HepG2 (cell line): Measurements from ENCODE around the gene CCDC82. TPM values are rescaled to one million over a fixed set of nuclear protein-coding genes. Genes with fewer than 3 reads are reported as not detected.

Source experiments
- ARHGAP35 ChIP-seq: sonication (generic); formaldehyde crosslinking; IDR thresholded peaks from 2 replicates; pipeline ENCODE4 v1.9.0; 2022; ENCODE audit warnings: mild to moderate bottlenecking, inconsistent platforms, moderate library complexity, missing genetic modification reagents, borderline replicate concordance
- E2F1 ChIP-seq: sonication (generic); formaldehyde crosslinking; IDR thresholded peaks from 2 replicates; pipeline ENCODE4 v1.5.0; 2020; ENCODE audit warnings: missing genetic modification reagents
- ELF4 ChIP-seq: sonication (generic); formaldehyde crosslinking; IDR thresholded peaks from 2 replicates; pipeline ENCODE4 v1.5.0; 2020; ENCODE audit warnings: missing genetic modification reagents, mild to moderate bottlenecking, moderate library complexity, borderline replicate concordance
- GATA4 ChIP-seq: sonication (generic); IDR thresholded peaks from 2 replicates; pipeline ENCODE4 v1.6.1; 2016; ENCODE audit warnings: antibody characterized with exemption, low read depth, borderline replicate concordance
- HNF1A ChIP-seq, 2 experiments: sonication (generic) in 1 of 2; formaldehyde crosslinking in 1 of 2; IDR thresholded peaks; 2 replicates each; pipeline versions ENCODE4 v1.4.0 to v1.6.1; 2016 to 2020; ENCODE audit warnings: borderline replicate concordance in 1 of 2, low read depth in 1 of 2, mild to moderate bottlenecking in 1 of 2, missing genetic modification reagents in 1 of 2
- LCORL ChIP-seq, 2 experiments: fragments of 450-650 bp in 1 of 2; sonication (generic) in 1 of 2; formaldehyde crosslinking in 1 of 2; IDR thresholded peaks; 2 replicates each; pipeline versions ENCODE4 v1.5.0 to v1.6.1; 2017 to 2020; ENCODE audit warnings: antibody characterized with exemption in 1 of 2, missing genetic modification reagents in 1 of 2
- MTF2 ChIP-seq: sonication (generic); formaldehyde crosslinking; IDR thresholded peaks from 2 replicates; pipeline ENCODE4 v1.5.0; 2020; ENCODE audit warnings: missing genetic modification reagents, borderline replicate concordance
- NR2F1 ChIP-seq, 2 experiments: fragments of 450-650 bp in 1 of 2; formaldehyde crosslinking in 1 of 2; IDR thresholded peaks; 2 replicates each; pipeline versions ENCODE4 v1.5.0 to v1.6.1; 2016 to 2020; ENCODE audit warnings: mild to moderate bottlenecking in 1 of 2, missing compliant biosample characterization in 1 of 2, missing genetic modification reagents in 1 of 2, moderate library complexity in 1 of 2
- PCBP1 ChIP-seq: fragments of 200-400 bp; formaldehyde crosslinking; IDR thresholded peaks from 2 replicates; pipeline ENCODE4 v1.6.1; 2017; ENCODE audit warnings: mild to moderate bottlenecking, low read depth, low read length, borderline replicate concordance
- RERE ChIP-seq: IDR thresholded peaks from 2 replicates; pipeline ENCODE4 v1.6.1; 2016; ENCODE audit warnings: low read depth, missing genetic modification reagents, missing compliant biosample characterization
- TAF15 ChIP-seq: fragments of 200-400 bp; formaldehyde crosslinking; IDR thresholded peaks from one replicate; pipeline ENCODE4 v1.6.1; 2018; ENCODE audit warnings: mild to moderate bottlenecking, low read depth, low read length; ENCODE audit not compliant: poor library complexity, severe bottlenecking
- ZBTB26 ChIP-seq: IDR thresholded peaks from 2 replicates; pipeline ENCODE4 v1.6.1; 2016; ENCODE audit warnings: missing compliant biosample characterization, missing genetic modification reagents, borderline replicate concordance
- ZNF263 ChIP-seq: sonication (generic); formaldehyde crosslinking; IDR thresholded peaks from 2 replicates; pipeline ENCODE4 v1.4.0; 2020; ENCODE audit warnings: missing genetic modification reagents
- polyA plus RNA-seq, 8 experiments: library from polyadenylated mRNA; depleted of rRNA in 3 of 8; stranded (reverse) in 7 of 8; unstranded in 1 of 8; fragments of >200 nt; fragmentation: Illumina TruSeq in 4 of 8; extraction: Trizol in 4 of 8; gene quantifications; 2 replicates each; pipeline versions ENCODE4 v1.2.1 to v1.2.3, GENCODE V29; 2011 to 2016; ENCODE audit warnings: low read depth in 4 of 8, missing spikeins in 1 of 8, mixed read lengths in 1 of 8; ENCODE audit not compliant: insufficient read depth in 1 of 8
- total RNA-seq, 5 experiments: library from RNA; depleted of rRNA; stranded (reverse); fragments of >200 nt; fragmentation: Illumina TruSeq; extraction: Trizol; gene quantifications; 2 replicates each; pipeline ENCODE4 v1.2.3, GENCODE V29; 2016; ENCODE audit warnings: low read depth in 1 of 5

The CCDC82 gene
- total and polyA plus RNA-seq, 2 of the 13 experiments (the other 11 are each of a cell fraction or from before 2014, with no cell fraction given), result 19.7 to 25.7 TPM

- TF ChIP-seq RERE (no peak), GATA4 (no peak), ZNF263 (peak; percentile 71), LCORL (IDR thresholded peaks at IDR 0.05) (no peak), LCORL (CRISPR knock-in tag; IDR thresholded peaks at IDR 0.05) (peak; percentile 92), PCBP1 (peak; percentile 85; the same call in 1 of the 2 replicates), E2F1 (CRISPR knock-in tag) (no peak), HNF1A (IDR thresholded peaks at IDR 0.05; ENCODE audit: low read depth) (no peak), HNF1A (CRISPR knock-in tag; IDR thresholded peaks at IDR 0.05; ENCODE audit: borderline replicate concordance) (peak; percentile 53; the same call in 1 of the 2 replicates), NR2F1 (CRISPR knock-in tag; IDR thresholded peaks at IDR 0.05) (no peak), TAF15 (peak; percentile 72), ARHGAP35 (CRISPR knock-in tag) (no peak), ELF4 (CRISPR knock-in tag) (peak; percentile 76; the same call in 1 of the 2 replicates), ZBTB26 (no peak), MTF2 (CRISPR knock-in tag) (peak; percentile 87; the same call in 1 of the 2 replicates)
Observed at GRCh38 chr11:96389720-96390487, at the start of gene CCDC82, which contains the start of gene JRKL (continued).
